GM21360 (cell line): ENCODE results near the gene RUVBL2.
"Not testable (repeated sequence)": the region's sequence is repeated elsewhere in the genome, so short reads cannot be mapped to it uniquely, and the experiment has no call there.

ENCODE experiments used
- ATAC-seq: cut with Tn5 transposase; IDR thresholded peaks from one replicate; pipeline ENCODE4 v1.9.1; 2021; ENCODE audit warnings: mild to moderate bottlenecking, moderate library complexity; ENCODE audit not compliant: unreplicated experiment

The RUVBL2 gene

GRCh38 chr19:49017041-49017665 lies 23.5 kb downstream of the RUVBL2 start, which contains the start of gene LHB:
TSS of gene LHB (minus strand) at chr19:49017091. CDS start at chr19:49017081, 10 bp downstream.
- no peak for ATAC-seq

GRCh38 chr19:49017666-49018351 lies 24.1 kb downstream of the RUVBL2 start:
- ATAC-seq, result no peak

GRCh38 chr19:49018388-49019241 lies 24.9 kb downstream of the RUVBL2 start:
- not testable (repeated sequence) for ATAC-seq

DNA sequence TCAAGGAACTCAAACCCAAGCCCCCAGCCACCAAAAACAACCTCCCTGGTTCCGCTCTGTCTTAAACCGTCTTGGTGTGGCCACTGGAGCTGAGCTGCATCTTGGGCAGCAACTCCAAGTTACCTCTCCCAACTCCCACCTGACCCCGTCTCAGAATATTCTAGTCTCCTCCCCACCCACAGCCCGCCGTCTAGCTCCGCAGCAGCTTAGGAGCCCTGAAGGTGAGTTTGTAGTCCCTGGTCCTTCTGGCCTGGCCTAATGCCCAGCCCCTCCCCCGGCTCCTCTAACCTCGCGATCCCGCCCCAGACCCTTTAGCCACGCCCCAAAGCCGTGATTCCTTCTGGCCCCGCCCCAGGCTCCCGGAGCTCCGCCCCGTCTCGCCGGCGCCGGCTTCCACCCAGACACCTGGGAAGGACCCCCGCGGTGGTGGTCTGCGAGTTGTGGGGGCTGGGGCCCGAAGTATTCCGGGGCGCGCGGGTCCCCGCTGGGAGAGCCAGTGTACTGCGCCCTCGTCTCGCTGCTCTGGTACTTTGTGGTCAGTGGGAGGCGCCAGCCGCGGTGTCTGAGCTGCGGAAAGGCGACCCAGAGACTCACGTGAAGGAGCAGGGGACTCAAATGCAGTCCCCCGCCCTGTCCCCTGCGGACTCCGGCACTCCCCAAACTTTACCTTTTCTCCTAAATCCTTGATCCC lies 25.7 kb downstream of the RUVBL2 start:
- ATAC-seq, result no peak

DNA sequence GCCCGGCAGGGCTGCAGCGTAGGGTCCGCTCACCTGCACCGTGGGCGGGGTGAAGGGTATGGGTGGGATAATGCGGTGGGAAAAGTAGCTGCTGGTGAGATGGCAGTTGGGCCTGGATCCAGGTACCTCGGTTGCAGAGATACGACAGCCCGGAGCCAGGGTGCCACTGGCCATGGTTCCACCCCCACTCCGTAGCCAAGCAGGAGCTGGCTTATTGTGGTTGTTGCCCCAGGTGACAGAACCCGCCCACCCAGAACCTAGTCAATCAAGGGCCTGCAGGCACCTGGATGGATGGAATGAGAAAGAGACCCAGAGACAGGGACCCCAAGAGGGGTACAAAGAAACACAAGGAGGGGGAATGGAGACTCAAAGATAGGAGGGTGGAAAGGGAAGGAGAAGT lies 26.7 kb downstream of the RUVBL2 start:
- ATAC-seq, result no peak

DNA sequence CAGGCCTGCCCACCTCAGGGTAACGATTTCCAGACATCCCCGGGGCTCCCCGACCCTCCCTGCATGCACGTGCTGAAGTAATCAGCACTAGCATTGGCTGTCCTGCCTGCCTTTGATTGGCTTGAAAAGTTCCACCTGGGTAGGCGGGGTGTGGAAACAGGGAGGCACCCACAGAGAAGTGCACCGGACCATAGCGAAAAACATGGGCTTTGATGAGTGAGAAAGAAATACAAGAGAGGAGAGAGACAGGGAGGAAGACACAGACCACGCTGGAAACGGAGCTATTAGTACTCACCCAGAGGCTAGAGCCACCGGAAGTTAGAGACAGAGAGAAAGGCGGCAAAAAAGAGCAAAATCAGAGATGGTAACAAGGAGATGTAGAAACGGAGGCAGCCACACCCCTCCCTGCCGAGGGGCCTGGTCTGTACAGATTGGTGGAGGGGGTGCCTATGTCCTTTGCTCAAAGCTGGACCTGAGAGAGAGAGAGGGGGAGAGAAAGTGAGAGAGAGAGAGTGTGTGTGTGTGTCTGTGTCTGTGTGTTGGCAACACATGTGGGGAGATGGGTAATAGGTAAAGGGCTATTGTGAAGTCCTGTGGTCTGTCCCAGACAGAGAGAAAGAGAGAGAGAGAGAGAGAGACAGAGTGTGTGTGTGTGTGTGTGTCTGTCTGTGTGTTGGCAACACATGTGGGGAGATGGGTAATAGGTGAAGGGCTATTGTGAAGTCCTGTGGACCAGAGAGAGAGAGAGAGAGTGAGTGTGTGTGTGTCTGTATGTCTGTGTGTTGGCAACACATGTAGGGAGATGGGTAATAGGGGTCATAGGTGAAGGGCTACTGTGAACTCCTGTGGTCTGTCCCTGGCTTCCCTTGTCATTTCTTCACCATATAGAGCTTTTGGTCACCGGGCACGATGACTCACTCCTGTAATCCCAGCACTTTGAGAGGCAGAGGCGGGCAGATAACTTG lies 27.5 kb downstream of the RUVBL2 start:
- ATAC-seq, result no peak

DNA sequence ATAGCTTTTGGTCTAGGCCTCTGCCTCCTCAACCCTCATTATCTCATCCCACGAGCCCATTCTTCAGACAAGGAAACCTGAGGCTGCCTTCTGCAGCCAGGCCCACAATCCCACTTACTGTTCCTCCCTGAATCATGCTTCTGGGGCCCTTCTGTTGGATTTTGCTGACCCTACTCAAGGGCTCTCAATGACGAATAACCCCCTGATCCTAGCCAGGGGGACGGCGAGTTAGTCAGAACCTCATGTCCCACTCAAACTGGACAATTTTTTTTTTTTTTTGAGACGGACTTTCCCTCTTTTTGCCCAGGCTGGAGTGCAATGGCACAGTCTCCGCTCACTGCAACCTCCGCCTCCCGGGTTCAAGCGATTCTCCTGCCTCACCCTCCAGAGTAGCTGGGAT lies 28.4 kb downstream of the RUVBL2 start:
- ATAC-seq, result no peak

GRCh38 chr19:49024233-49024632 lies 30.5 kb downstream of the RUVBL2 start, which contains the start of gene CGB3:
TSS of gene CGB3 (minus strand) at chr19:49024333. CDS start at chr19:49023971, 362 bp downstream.
- ATAC-seq, result not testable (repeated sequence)

DNA sequence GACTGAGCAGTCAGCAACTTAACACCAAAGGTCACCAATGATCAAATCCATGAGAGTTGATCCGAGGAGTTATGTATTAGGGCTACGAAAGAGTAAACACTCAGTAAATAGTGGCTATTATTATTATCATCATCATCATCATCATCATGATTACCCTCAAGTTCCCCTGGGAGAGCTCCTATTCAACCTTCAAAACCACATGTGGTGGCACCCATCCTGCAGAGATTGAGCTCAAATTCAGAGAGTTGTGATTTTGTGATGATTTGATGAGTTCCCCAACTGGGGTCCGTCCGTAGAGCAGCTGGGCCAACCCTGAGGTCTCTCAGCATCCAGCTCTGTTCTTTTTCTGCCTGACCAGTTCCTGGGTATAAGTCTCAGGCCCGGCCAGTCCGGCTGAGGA lies 31.4 kb downstream of the RUVBL2 start:
- not testable (repeated sequence) for ATAC-seq

DNA sequence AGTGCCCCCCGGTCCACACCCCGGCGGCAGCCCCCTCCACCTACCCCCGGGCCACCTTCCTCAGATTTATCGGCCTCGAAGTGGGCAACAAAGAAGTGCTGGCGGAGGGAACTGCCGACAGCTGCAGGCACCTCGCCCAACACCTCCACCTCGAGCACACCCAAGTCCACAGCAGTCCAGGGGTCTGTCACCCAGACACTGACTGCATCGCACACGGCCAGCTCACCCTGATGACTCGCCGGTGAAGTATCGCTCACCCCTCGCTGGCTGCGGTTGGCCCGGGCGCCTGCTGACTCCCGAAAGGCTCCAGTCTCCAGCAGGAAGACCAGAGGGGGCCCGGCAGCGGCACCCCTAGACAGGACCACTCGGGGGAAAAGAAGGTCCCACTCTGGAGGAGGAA lies 31.9 kb downstream of the RUVBL2 start:
- ATAC-seq, result not testable (repeated sequence)

DNA sequence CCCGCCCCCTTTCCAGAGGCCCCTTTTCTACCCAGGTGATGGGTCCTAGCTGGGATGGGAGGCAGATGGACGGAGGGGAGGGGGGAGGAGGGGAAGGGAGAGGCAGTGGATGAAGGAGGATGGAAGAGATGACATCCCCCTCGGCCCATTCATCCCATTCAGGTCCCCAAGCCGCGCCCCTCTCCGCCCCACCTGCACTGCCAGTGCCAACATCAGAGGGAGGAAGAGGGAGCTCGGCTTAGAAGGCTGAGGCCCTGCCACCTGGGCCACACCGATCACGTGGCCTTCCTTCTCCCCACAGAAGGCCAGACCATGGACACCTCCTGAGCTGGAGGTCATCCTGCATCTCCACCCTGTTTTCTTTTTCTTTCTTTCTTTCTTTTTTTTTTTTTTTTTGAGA lies 35.0 kb downstream of the RUVBL2 start:
- ATAC-seq, result not testable (repeated sequence)

GRCh38 chr19:49029749-49030148 lies 36.1 kb downstream of the RUVBL2 start:
- ATAC-seq, result not testable (repeated sequence)

GRCh38 chr19:49030323-49030722 lies 36.6 kb downstream of the RUVBL2 start:
- ATAC-seq, result not testable (repeated sequence)

GRCh38 chr19:49031642-49032301 lies 38.1 kb downstream of the RUVBL2 start, which contains the start of gene CGB2:
TSS of gene CGB2 (plus strand) at chr19:49031890. CDS start at chr19:49032096, 206 bp downstream.
- ATAC-seq, result not testable (repeated sequence)

- not testable (repeated sequence) for ATAC-seq
Observed at GRCh38 chr19:49036815-49037214, 43.1 kb downstream of the RUVBL2 start, which contains the start of gene CGB1. TSS of gene CGB1 (minus strand) at chr19:49036895. CDS start at chr19:49036711, 184 bp downstream.

- ATAC-seq, result not testable (repeated sequence)
Observed at GRCh38 chr19:49038111-49038510, 44.4 kb downstream of the RUVBL2 start.

DNA sequence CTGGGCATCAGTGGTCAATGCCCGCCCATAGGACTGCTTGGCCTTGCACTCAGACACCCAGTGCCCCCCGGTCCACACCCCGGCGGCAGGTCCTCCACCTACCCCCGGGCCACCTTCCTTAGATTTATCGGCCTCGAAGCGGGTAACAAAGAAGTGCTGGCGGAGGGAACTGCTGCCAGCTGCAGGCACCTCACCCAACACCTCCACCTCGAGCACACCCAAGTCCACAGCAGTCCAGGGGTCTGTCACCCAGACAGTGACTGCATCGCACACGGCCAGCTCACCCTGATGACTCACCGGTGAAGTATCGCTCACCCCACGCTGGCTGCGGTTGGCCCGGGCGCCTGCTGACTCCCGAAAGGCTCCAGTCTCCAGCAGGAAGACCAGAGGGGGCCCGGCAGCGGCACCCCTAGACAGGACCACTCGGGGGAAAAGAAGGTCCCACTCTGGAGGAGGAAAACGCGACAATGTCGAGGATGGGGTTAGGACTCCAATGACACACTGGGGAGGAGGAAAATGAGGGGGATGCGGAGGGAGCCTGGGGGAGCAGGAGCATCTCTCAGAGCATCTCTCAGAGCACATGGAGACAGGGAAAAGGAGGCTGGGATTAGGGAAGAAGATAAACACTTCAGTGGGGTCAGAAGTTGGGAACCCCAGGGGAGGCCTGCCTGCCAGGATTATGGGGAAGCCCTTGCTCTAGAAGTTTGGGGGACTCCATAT lies 45.0 kb downstream of the RUVBL2 start:
- ATAC-seq, result not testable (repeated sequence)

- not testable (repeated sequence) for ATAC-seq
Observed at GRCh38 chr19:49039736-49040135, 46.0 kb downstream of the RUVBL2 start.
